Glomerular endothelial cell (primary cell): ENCODE measurements around the gene SLC28A1. TPM values are rescaled to one million over a fixed set of nuclear protein-coding genes. Genes with fewer than 3 reads are reported as not detected.

Source experiments
- DNase-seq: peaks from one replicate; pipeline ENCODE4 v3.0.0-alpha.2; 2011; ENCODE audit warnings: low read depth, low spot score; ENCODE audit errors: extremely low read depth
- total RNA-seq: library from RNA; depleted of rRNA; stranded (reverse); fragments of >200 nt; gene quantifications from 2 replicates; pipeline ENCODE4 v1.2.3, GENCODE V29; 2015

Gene SLC28A1
- total RNA-seq, 1 donor from 2014 or later, result not detected

DNA sequence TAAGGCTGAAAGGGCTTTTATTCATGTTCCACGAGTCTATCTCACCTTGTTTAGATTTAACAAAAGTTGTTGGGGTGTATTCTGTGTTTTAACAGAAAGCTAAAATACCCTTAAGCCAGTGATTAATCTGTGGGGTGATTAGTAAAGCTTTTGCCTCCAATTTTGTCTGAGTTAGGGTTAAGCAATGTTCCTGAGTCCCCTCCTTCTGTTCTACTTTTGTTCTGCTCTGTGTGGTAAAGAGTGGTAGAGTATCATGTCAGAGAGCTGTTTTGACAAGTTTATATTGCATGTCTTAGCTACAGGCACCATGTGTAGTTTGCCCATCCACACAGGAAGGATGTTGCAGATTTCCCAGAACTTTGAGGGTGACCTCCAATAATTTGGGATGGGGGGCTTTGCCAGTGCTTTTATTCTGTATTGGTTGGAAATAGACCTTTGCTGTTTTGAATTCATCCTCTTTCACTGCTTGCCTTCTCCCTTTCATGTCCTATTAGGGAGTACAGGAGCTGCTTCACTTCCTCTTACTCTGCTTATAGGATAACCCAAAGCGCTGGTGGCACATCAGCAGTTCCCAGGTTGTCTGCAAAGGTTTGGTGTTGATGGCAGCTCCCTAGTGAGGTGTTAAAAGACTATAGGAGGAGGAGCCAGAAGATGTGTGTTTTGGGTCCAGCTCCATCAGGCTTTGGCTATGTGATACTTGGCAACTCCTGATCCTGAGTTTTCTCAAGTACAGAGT, 104.6 kb downstream of the SLC28A1 start:
- no peak for DNase-seq

DNA sequence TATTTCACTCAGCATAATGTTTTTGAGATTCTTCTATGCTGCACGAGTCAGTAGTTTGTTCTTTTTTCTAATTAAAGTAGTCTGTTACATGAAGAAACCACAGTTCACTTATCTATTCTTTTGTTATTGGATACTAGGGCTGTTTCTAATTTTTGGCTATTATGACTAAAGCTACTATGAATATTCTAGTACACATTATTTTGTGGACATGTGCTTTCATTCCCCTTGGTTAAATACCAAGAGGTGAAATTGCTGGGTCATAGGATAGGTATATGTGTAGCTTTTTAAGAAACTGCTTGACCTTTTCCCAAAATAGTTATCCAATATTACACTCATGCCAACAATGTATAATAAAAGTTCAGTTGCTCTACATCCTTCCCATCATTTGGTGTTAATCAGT, 106.0 kb downstream of the SLC28A1 start:
- no peak for DNase-seq

DNA sequence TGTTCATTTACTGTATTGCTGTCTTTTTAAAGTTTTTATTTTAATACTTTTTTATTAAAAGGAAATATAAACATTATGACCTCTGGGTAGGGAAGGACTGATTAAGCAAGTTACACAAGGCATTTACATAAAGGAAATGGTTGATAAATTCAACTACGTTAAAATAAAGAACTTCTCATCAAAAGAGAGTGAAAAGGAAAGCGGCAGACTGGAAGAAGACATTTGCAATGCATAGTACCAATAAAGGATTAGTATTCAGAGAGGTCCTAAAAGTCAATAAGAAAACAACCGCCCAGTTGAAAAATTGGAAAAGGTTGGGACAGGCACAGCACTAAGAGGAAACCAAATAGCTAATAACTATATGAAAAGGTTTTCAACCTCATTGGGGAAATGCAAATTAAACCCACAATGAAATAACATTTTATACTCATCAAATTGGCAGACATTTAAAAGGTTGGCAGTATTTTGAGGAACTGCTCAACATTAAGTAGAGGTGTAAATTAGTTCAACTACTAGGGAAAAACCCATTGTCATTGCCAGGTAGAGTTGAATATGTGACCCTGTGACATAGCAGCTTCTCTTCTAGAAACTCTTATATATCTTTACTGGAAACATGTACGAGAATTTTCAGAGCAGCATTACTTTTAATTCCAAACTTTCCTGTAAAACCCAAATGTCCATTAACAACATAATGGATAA, 106.7 kb downstream of the SLC28A1 start:
- no peak for DNase-seq

GRCh38 chr15:84992157-84992944, 107.9 kb downstream of the SLC28A1 start:
- DNase-seq, result no peak

Other genes with a start within 250 kb of the SLC28A1 start
- 15.3 and 15.6 TPM in 2 replicates for gene WDR73, start 230.4 kb upstream of the SLC28A1 start, total RNA-seq
- 6.1 TPM in 2 replicates for gene NMB, start 226.5 kb upstream of the SLC28A1 start, total RNA-seq
- 138 and 173 TPM in 2 replicates for gene SEC11A, start 168.5 kb upstream of the SLC28A1 start, total RNA-seq
- 11.5 and 16.7 TPM in 2 replicates for gene ZNF592, start 136.1 kb upstream of the SLC28A1 start, total RNA-seq
- gene ALPK3, start 67.3 kb upstream of the SLC28A1 start, total RNA-seq, result 68.4 and 91.5 TPM in 2 replicates
- 24.3 and 38.5 TPM in 2 replicates for gene PDE8A, start 97.2 kb downstream of the SLC28A1 start, total RNA-seq